Neuronal stem cell (in vitro differentiated cells): ENCODE results near the gene MDFI.
A peak's percentile ranks its signal among the peaks of the same experiment; 100 is the strongest.

ENCODE experiments used
- DNase-seq: peaks from one replicate; pipeline ENCODE4 v3.0.0-alpha.2; 2013; ENCODE audit warnings: low spot score
- H2AFZ ChIP-seq: one replicate; pipeline ENCODE4 v1.6.1; 2013; ENCODE audit warnings: mild to moderate bottlenecking, low read length, inconsistent platforms
- H2AK5ac ChIP-seq: 2 replicates; pipeline ENCODE4 v1.6.1; 2013; ENCODE audit warnings: low read depth, mild to moderate bottlenecking, inconsistent platforms, low read length, moderate library complexity, mixed read lengths
- H2BK120ac ChIP-seq: 2 replicates; pipeline ENCODE4 v1.6.1; 2013; ENCODE audit warnings: low read depth, mild to moderate bottlenecking, inconsistent platforms, low read length, moderate library complexity, mixed read lengths
- H2BK12ac ChIP-seq: one replicate; pipeline ENCODE4 v1.6.1; 2013; ENCODE audit warnings: low read length, inconsistent platforms
- H2BK15ac ChIP-seq: 2 replicates; pipeline ENCODE4 v1.6.1; 2013; ENCODE audit warnings: mild to moderate bottlenecking, low read length, inconsistent platforms, mixed read lengths
- H2BK5ac ChIP-seq: one replicate; pipeline ENCODE4 v1.6.1; 2013; ENCODE audit warnings: inconsistent platforms, mild to moderate bottlenecking, low read length, moderate library complexity
- H3K14ac ChIP-seq: one replicate; pipeline ENCODE4 v1.6.1; 2013; ENCODE audit warnings: low read length, inconsistent platforms
- H3K18ac ChIP-seq: 2 replicates; pipeline ENCODE4 v1.6.1; 2013; ENCODE audit warnings: low read length, inconsistent platforms
- H3K23ac ChIP-seq: 2 replicates; pipeline ENCODE4 v1.6.1; 2013; ENCODE audit warnings: low read depth, mild to moderate bottlenecking, mixed read lengths, low read length, inconsistent platforms; ENCODE audit not compliant: poor library complexity
- H3K27ac ChIP-seq: replicated peaks from 3 replicates; pipeline ENCODE4 v1.5.1; 2013; ENCODE audit warnings: low read length, inconsistent platforms
- H3K27me3 ChIP-seq, 3 experiments: 2 replicates each; pipeline ENCODE4 v1.6.1; 2013; ENCODE audit warnings: low read length in 3 of 3, mild to moderate bottlenecking in 2 of 3, inconsistent platforms in 1 of 3, low read depth in 1 of 3, mixed read lengths in 1 of 3, moderate library complexity in 1 of 3; ENCODE audit not compliant: control insufficient read depth in 3 of 3, insufficient read depth in 3 of 3
- H3K36me3 ChIP-seq, 2 donors: replicated peaks in 1 of 2; 2 replicates each; pipeline ENCODE4 v1.6.1; 2013; ENCODE audit warnings: low read length in 2 of 2; ENCODE audit not compliant: control insufficient read depth in 2 of 2, insufficient read depth in 2 of 2
- H3K4ac ChIP-seq: 2 replicates; pipeline ENCODE4 v1.6.1; 2013; ENCODE audit warnings: inconsistent platforms, mild to moderate bottlenecking, low read length, moderate library complexity
- H3K4me1 ChIP-seq, 2 donors: 1 replicate in 1 of 2; 2 replicates in 1 of 2; pipeline ENCODE4 v1.6.1; 2013; ENCODE audit warnings: low read length in 2 of 2, low read depth in 1 of 2; ENCODE audit not compliant: control insufficient read depth in 2 of 2, insufficient read depth in 1 of 2
- H3K4me2 ChIP-seq: one replicate; pipeline ENCODE4 v1.6.1; 2013; ENCODE audit warnings: mild to moderate bottlenecking, low read length, inconsistent platforms; ENCODE audit not compliant: insufficient read depth, poor library complexity, severe bottlenecking
- H3K4me3 ChIP-seq, 2 donors: 2 replicates each; pipeline ENCODE4 v1.5.1; 2013; ENCODE audit warnings: low read length in 2 of 2, mild to moderate bottlenecking in 2 of 2, inconsistent platforms in 1 of 2, moderate library complexity in 1 of 2
- H3K79me1 ChIP-seq: one replicate; pipeline ENCODE4 v1.6.1; 2013; ENCODE audit warnings: low read depth, mild to moderate bottlenecking, inconsistent platforms, low read length, moderate library complexity
- H3K9ac ChIP-seq: one replicate; pipeline ENCODE4 v1.6.1; 2013; ENCODE audit warnings: mild to moderate bottlenecking, low read depth, low read length, inconsistent platforms; ENCODE audit not compliant: poor library complexity
- H3K9me3 ChIP-seq, 2 donors: replicated peaks in 1 of 2; 2 replicates each; pipeline versions ENCODE3 to v1.6.1; 2013; ENCODE audit warnings: low read length in 2 of 2, mild to moderate bottlenecking in 2 of 2, inconsistent platforms in 1 of 2, low read depth in 1 of 2, mixed read lengths in 1 of 2, moderate library complexity in 1 of 2; ENCODE audit not compliant: control insufficient read depth in 2 of 2, insufficient read depth in 1 of 2
- H4K8ac ChIP-seq: one replicate; pipeline ENCODE4 v1.6.1; 2013; ENCODE audit warnings: low read depth, mild to moderate bottlenecking, inconsistent platforms, low read length, moderate library complexity
- H4K91ac ChIP-seq: one replicate; pipeline ENCODE4 v1.6.1; 2013; ENCODE audit warnings: low read length, low read depth, mild to moderate bottlenecking, inconsistent platforms; ENCODE audit not compliant: poor library complexity
- WGBS, 2 donors: extraction: QIAGEN DNeasy Blood & Tissue Kit; methylation state at CpG; one replicate each; pipeline ENCODE4 v1.1.7; 2013; ENCODE audit warnings: missing lambda C conversion rate in 2 of 2, mixed read lengths in 1 of 2; ENCODE audit not compliant: insufficient read length in 2 of 2, insufficient replicate concordance in 1 of 2; ENCODE audit errors: extremely low coverage in 2 of 2; 5-methylcytosine and 5-hydroxymethylcytosine counted together

Gene MDFI

DNA sequence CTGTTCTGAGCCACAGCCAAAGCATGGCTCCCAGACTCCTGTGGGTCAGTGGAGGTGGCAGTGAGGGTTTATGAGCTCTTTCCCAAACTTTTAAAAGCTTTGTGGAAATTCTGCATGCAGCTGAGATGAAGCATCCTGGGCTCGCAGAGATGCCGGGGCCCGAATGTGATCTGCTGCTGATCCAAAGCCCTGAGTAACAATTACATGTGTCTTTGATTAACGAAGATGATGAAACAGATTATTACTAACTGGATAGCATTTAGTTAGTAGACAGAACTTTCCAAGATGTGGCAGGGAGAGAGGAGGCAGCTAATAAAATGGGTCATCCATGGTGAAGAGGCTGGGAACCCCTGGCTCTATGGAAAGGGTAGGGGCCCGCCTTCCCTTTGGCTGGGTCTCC is 43.9 kb upstream of the MDFI start:
- no peak for DNase-seq
- Histone ChIP-seq H3K36me3 (peaks cover 39 to 96% of the 10 kb centered on the region in 2 donors), H2BK12ac (no peak overlapping the region), H3K27ac (no peak overlapping the region), H3K79me1 (no peaks in the 10 kb centered on the region), H3K27me3 (no peaks in the 10 kb centered on the region), H4K8ac (no peak overlapping the region), H2BK15ac (no peak overlapping the region), H3K4me3 (no peak overlapping the region), H4K91ac (no peak overlapping the region), H2AFZ (no peak overlapping the region), H3K4ac (no peak overlapping the region), H3K23ac (peak overlapping the region; percentile 87), H2BK5ac (no peak overlapping the region), H3K4me2 (no peak overlapping the region), H3K4me1 (peaks cover 0 to 2% of the 10 kb centered on the region in 2 donors), H2BK120ac (no peak overlapping the region), H3K9ac (no peak overlapping the region), H3K18ac (no peak overlapping the region), H3K14ac (no peak overlapping the region), H3K9me3 (no peaks in the 10 kb centered on the region), H2AK5ac (no peak overlapping the region)
- WGBS, 2 donors: no CpG with 5 or more reads among the region's 5 CpGs

DNA sequence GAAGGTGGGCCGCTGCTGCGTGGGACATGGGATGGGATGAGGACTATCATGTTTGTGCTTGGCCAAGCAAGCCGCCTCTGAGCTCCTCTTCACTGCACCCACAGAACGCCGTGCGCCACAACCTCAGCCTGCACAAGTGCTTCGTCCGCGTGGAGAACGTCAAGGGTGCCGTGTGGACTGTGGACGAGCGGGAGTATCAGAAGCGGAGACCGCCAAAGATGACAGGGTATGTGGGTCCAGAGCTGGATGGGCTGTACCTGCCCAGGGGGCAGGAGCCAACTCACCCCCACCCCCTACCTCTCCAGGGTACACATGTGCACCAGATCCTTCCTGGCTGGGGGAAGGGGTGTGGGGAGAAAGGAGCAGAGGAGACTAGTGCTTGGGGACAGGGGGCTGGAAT is 43.5 kb upstream of the MDFI start:
- no peak overlapping the region for H3K27ac ChIP-seq
- no peak overlapping the region for H2AK5ac ChIP-seq
- H3K79me1 ChIP-seq: no peaks in the 10 kb centered on the region
- no peak overlapping the region for H2BK15ac ChIP-seq
- no peak overlapping the region for H2AFZ ChIP-seq
- no peak for DNase-seq
- no peak overlapping the region for H3K4me3 ChIP-seq
- H2BK5ac ChIP-seq: no peak overlapping the region
- no peak overlapping the region for H4K91ac ChIP-seq
- no peaks in the 10 kb centered on the region for H3K27me3 ChIP-seq
- no peak overlapping the region for H2BK12ac ChIP-seq
- H3K14ac ChIP-seq: no peak overlapping the region
- H3K23ac ChIP-seq: peak overlapping the region; percentile 87
- H4K8ac ChIP-seq: no peak overlapping the region
- H2BK120ac ChIP-seq: no peak overlapping the region
- H3K36me3 ChIP-seq: peaks cover 37 to 95% of the 10 kb centered on the region in 2 donors
- H3K9ac ChIP-seq: peak overlapping the region; percentile 73
- H3K9me3 ChIP-seq: no peaks in the 10 kb centered on the region
- H3K18ac ChIP-seq: peak overlapping the region; percentile 22
- WGBS, 2 donors: no CpG with 5 or more reads among the region's 15 CpGs
- no peak overlapping the region for H3K4me2 ChIP-seq
- no peak overlapping the region for H3K4ac ChIP-seq
- H3K4me1 ChIP-seq: peaks cover 0 to 2% of the 10 kb centered on the region in 2 donors

DNA sequence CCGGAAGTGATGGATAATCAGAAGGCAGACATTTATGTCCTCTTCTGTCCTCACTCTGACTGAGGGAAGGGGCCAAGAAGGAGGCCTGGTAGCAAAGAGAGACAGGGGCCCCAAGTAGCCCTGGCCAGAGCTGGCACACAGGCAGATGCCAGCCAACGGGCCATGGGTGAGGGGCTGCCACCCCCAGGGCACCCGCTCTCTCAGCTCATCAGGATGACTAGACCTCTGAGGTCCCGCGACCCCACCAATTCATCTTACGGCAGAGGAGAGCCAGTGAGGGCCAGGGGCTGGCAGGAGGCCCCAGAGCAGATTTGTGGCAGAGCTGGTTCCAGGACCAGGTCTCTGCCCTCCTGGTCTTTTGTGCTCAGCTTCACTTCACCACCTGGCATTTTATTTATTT is 43.1 kb upstream of the MDFI start:
- Histone ChIP-seq H3K36me3 (peaks cover 34 to 95% of the 10 kb centered on the region in 2 donors), H3K9me3 (no peaks in the 10 kb centered on the region), H4K91ac (no peak overlapping the region), H3K4me3 (no peak overlapping the region), H3K23ac (no peak overlapping the region), H3K79me1 (no peaks in the 10 kb centered on the region), H3K9ac (no peak overlapping the region), H2BK120ac (no peak overlapping the region), H3K4ac (no peak overlapping the region), H3K27ac (no peak overlapping the region), H3K27me3 (no peaks in the 10 kb centered on the region), H3K4me2 (no peak overlapping the region), H3K18ac (peak overlapping the region; percentile 49), H2BK15ac (no peak overlapping the region), H2AK5ac (no peak overlapping the region), H2BK12ac (no peak overlapping the region), H3K14ac (no peak overlapping the region), H2AFZ (no peak overlapping the region), H2BK5ac (no peak overlapping the region), H4K8ac (no peak overlapping the region), H3K4me1 (peaks cover 0 to 2% of the 10 kb centered on the region in 2 donors)
- no peak for DNase-seq
- no CpG with 5 or more reads among the region's 6 CpGs for WGBS, 2 donors

DNA sequence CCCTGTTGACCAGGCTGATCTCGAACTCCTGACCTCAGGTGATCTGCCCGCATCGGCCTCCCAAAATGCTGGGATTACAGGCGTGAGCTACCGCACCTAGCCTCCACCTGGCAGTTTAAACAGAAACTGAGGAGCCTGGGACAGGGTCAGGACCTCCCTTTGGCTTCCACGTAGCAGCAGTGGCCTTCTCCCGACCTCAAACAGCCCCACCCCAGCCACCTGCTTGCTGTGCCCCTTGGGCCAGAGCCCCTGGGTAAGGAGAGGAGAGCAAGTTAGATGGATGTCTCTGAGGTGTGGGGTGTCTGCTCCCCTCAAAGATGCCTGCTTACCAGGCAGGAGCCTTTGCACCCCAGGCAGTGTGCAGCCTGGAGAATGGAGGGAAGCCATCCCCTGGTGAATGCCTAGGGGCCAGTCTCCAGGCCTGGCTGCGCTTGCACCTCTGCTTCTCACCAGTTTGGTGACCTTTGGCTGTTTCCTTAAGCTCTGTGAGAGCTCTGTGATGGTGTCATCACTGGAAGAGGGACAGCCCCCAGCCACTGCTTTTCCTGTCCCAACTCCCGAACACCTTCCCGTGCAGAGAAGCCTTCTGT is 42.1 kb upstream of the MDFI start:
- no CpG with 5 or more reads among the region's 10 CpGs for WGBS, 2 donors

More for the DNA sequence above, 42.1 kb upstream of the MDFI start:
- Histone ChIP-seq H2BK12ac (no peak overlapping the region), H3K4me3 (peak overlapping the region in 1 of 2 donors; percentile 31), H2AK5ac (no peak overlapping the region), H3K27me3 (no peaks in the 10 kb centered on the region), H3K14ac (no peak overlapping the region), H3K9me3 (no peaks in the 10 kb centered on the region), H3K79me1 (no peaks in the 10 kb centered on the region), H2BK120ac (no peak overlapping the region), H3K27ac (no peak overlapping the region), H4K91ac (no peak overlapping the region), H2BK15ac (no peak overlapping the region), H2BK5ac (peak overlapping the region; percentile 15), H3K4me1 (peaks cover 2% of the 10 kb centered on the region in 2 donors), H3K4ac (no peak overlapping the region), H3K9ac (no peak overlapping the region), H3K4me2 (no peak overlapping the region), H3K18ac (no peak overlapping the region), H2AFZ (no peak overlapping the region), H3K23ac (no peak overlapping the region), H4K8ac (no peak overlapping the region), H3K36me3 (peaks cover 29 to 95% of the 10 kb centered on the region in 2 donors)
- DNase-seq: no peak
